Central memory CD4-positive, alpha-beta T cell (primary cell): ENCODE measurements around the gene EVA1B.

Source experiments
- DNase-seq: peaks from one replicate; pipeline ENCODE4 v3.0.0; 2022

EVA1B gene

GRCh38 chr1:36307601-36308330 is 15.7 kb downstream of the EVA1B start:
- DNase-seq, result no peak

GRCh38 chr1:36306902-36307456 is 16.5 kb downstream of the EVA1B start:
- DNase-seq, result peak; percentile 91

- peak; percentile 51 for DNase-seq
Observed at GRCh38 chr1:36306210-36306901, 17.1 kb downstream of the EVA1B start, which contains the start of gene SH3D21. TSS of gene SH3D21 (plus strand) at chr1:36306368. CDS start at chr1:36306421, 53 bp downstream.

- DNase-seq, result no peak
Observed at GRCh38 chr1:36305915-36306209, 17.6 kb downstream of the EVA1B start.

- DNase-seq, result no peak
Observed at GRCh38 chr1:36304970-36305914, 18.2 kb downstream of the EVA1B start.

GRCh38 chr1:36304521-36304920 is 18.9 kb downstream of the EVA1B start:
- no peak for DNase-seq

GRCh38 chr1:36303650-36304360 is 19.6 kb downstream of the EVA1B start:
- no peak for DNase-seq

- no peak for DNase-seq
Observed at GRCh38 chr1:36303244-36303643, 20.2 kb downstream of the EVA1B start.

GRCh38 chr1:36301220-36301619 is 22.2 kb downstream of the EVA1B start:
- no peak for DNase-seq

GRCh38 chr1:36300526-36300925 is 22.9 kb downstream of the EVA1B start:
- DNase-seq, result no peak

- DNase-seq, result no peak
Observed at GRCh38 chr1:36298640-36299039, 24.8 kb downstream of the EVA1B start.

- no peak for DNase-seq
Observed at GRCh38 chr1:36297062-36297461, 26.4 kb downstream of the EVA1B start.

GRCh38 chr1:36295390-36295789 is 28.1 kb downstream of the EVA1B start:
- no peak for DNase-seq

GRCh38 chr1:36287595-36287994 is 35.9 kb downstream of the EVA1B start:
- DNase-seq, result no peak

GRCh38 chr1:36286802-36287201 is 36.6 kb downstream of the EVA1B start:
- no peak for DNase-seq

GRCh38 chr1:36285443-36286101 is 37.9 kb downstream of the EVA1B start:
- peak; percentile 69 for DNase-seq

GRCh38 chr1:36284517-36284916 is 38.9 kb downstream of the EVA1B start:
- DNase-seq, result no peak

- no peak for DNase-seq
Observed at GRCh38 chr1:36284061-36284460, 39.4 kb downstream of the EVA1B start.

- no peak for DNase-seq
Observed at GRCh38 chr1:36279789-36280296, 43.6 kb downstream of the EVA1B start.

GRCh38 chr1:36279110-36279788 is 44.2 kb downstream of the EVA1B start:
- no peak for DNase-seq

- no peak for DNase-seq
Observed at GRCh38 chr1:36276688-36277087, 46.8 kb downstream of the EVA1B start.
